Activated gamma-delta T cell treated with anti-CD3 and anti-CD28 coated beads, Interleukin-2, amount 50 U/mL, for 16 hours (primary cell): ENCODE results near the gene PET100.
"Not testable (repeated sequence)": the region's sequence is repeated elsewhere in the genome, so short reads cannot be mapped to it uniquely, and the experiment has no call there.

Source experiments
- DNase-seq: peaks from one replicate; pipeline ENCODE4 v3.0.0-alpha.2; 2020; ENCODE audit warnings: low read depth

Gene PET100

DNA sequence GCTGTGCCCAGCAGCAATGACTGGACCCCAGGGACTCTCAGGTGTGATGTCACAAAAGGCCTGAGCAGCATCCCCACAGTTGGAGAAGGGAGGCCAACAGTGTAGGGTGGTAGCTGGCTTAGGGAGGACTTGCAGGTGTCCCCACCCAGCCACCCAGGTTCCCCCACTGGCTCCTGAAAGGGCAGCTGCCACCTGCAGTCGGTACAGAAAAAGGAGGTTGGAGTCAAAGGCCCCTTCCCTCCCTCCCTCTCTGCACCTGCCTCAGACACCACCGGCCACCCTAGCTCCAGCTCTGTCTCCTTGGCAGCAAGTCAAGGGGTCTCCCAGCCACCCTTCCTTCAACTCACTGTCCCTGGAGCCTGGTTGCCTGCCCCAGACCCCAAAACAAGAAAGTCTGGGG lies 4.1 kb downstream of the PET100 start, which contains the start of gene PCP2:
Gene PCP2, minus strand, starts transcription at position 22 of the 400 bp plus-strand sequence. CDS start 262 bp downstream, outside the sequence.
- DNase-seq, result no peak

DNA sequence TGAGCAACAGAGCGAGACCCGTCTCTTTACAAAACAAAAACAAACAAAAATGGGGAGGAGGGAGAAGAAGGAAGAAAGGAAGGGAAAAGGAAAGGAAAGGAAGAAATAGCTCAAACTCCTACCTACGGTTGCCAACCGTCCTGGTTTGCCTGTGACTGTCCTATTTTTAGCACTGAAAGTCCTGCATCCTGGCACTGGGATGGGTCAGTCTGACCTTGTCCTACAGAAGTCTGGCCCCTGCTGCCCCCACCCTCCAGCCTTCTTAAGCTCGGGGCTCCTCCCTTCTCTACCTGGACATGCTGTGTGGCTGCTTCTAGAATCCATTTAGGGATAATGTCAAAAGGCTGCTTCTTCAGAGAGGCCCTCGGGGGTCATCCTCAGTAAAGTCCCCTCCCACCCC lies 6.1 kb downstream of the PET100 start:
- no peak for DNase-seq

GRCh38 chr19:7636317-7636690 lies 6.7 kb downstream of the PET100 start:
- no peak for DNase-seq

DNA sequence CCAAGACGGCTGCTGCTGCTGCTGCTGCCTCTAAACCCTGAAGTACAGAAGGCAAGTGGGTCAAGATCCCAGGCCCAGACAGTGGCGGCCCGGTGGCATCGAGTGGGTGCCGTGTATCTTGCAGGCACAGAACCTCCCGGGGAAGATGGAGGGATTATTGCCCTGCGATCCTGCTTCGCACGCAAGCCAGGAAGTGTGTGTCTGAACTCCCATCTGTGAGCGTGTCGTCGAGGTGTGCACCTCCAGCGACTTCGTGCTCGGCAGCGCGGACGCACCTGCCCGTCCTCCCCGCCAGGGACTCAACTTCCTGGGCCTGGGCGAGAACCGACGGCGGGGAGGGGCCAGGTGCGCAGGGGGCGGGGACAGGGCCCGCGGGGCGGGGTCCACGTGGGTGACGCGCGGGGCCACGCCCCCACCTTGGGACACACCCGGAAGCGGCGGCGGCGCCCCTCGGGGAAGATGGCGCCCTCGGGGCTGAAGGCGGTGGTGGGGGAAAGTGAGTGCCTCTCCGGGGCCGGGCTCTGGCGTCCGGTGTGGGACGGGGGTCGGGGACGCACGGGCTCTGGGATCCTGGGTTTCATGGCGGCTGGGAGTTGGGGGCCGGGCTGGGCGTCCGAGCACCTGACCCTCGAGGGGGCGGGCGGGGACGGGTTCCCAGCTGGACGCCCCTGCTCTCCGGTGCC lies 7.2 kb downstream of the PET100 start, which contains the start of gene STXBP2:
Gene STXBP2, plus strand, starts transcription at position 420 of the 683 bp plus-strand sequence. Its CDS starts 40 bp downstream, at position 460.
- peak; percentile 92 for DNase-seq

DNA sequence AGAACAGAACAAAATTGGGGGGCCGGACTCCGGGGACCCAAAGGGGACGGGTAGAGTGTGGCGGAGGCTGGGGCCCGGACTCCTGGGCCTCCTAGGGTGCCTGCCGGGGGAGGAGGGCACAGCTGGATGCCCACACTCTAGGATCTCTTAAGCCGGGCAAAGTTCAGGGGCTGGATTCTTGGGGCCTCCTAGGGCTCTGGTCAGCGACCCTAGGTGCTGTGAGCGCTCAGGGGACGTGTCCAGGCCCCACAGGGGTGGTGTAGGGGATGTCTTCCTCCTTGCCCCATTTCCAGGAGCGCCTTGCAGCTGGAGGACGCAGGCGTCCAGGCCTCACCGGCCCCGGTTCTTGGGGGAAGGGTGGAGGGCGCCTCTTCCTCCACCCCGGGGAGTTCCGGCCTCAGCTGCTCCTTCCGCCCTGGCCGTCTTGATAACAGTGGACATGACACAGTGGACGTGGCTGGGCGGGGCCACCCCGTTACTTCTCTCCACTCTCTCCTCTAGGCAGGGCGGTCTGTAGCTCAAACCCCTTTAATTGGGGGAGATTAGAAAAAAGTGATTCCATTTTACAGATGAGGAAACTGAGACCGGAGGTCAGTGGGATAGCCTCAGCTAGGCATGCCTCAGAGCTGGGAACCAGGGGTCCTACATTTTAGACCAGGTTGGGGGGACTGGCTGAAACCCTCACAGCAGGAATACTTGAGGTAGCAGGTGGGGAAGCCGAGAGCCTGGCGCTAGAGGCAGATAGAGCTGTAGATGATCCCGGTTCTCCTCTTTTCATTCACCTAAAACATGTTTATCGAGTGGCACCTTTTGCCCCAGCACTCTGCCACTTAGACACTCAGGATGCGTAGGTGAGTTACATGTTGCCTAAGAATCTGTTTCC lies 8.0 kb downstream of the PET100 start:
- no peak for DNase-seq

DNA sequence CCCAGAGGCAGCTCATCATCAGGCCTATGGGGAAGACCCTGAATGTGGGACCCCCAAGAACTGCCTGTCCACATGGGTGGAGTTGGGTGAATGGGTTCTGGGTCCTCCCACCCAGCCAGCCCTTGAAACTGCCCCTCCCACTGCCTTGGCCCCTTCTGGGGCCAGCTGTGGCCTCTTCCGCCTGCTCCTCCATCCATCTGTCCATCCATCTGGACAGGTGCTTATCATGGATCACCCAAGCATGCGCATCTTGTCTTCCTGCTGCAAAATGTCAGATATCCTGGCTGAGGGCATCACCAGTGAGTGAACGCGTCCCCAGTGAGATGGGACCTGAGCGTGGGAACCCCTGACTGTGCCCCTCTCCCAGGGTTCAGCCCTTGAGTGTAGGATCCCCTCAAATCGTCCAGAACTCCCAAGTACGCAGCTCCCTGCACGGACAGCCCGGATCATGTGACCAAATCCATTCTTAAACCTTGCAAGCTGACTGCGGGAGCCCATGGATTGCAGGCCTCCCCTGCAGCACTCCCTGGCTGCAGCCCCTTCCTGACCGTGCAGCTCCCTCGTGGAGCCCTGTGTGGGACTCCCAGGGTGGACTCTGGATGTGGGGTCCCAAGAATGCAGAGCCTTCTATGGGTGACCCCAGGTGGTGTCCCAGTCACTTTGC lies 9.3 kb downstream of the PET100 start:
- DNase-seq, result no peak

- DNase-seq, result no peak
Measured at GRCh38 chr19:7639863-7640348, 10.3 kb downstream of the PET100 start.

GRCh38 chr19:7640803-7641202 lies 11.2 kb downstream of the PET100 start:
- no peak for DNase-seq

DNA sequence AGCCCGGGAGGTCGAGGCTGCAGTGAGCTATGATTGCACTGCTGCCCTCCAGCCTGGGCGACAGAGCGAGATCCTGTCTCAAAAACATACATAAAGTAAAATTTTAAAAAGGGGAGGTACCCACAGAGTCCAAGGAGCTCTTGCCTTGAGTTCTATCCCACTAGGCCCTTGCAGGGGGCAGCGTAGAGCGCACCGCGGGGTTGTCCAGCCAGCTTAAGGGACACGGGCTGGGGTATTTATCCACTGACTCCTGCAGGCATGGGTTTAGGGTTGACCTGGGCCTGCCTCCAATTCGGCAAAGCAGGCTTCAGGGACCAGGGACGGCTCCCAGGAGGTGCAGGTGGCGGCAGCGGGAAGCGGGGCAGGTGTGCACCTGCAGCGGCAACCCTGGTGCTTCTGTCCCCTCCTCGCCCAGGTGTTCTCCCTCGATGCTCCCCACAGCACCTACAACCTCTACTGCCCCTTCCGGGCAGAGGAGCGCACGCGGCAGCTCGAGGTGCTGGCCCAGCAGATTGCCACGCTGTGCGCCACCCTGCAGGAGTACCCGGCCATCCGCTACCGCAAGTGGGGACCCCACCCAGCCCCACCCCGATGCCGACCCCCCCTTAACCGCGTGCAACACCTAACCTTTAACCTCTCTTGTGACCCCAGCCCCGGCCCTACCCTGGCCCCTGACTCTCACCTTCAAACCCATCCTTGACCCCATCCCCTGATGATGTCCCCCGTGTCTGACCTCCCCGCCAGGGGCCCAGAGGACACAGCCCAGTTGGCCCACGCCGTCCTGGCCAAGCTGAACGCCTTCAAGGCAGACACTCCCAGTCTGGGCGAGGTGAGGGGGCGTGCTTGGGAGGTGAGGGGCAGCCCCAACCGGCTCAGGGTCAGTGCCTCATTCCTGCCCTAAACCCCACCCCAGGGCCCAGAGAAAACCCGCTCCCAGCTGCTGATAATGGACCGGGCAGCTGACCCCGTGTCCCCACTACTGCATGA lies 12.0 kb downstream of the PET100 start:
- DNase-seq, result no peak

DNA sequence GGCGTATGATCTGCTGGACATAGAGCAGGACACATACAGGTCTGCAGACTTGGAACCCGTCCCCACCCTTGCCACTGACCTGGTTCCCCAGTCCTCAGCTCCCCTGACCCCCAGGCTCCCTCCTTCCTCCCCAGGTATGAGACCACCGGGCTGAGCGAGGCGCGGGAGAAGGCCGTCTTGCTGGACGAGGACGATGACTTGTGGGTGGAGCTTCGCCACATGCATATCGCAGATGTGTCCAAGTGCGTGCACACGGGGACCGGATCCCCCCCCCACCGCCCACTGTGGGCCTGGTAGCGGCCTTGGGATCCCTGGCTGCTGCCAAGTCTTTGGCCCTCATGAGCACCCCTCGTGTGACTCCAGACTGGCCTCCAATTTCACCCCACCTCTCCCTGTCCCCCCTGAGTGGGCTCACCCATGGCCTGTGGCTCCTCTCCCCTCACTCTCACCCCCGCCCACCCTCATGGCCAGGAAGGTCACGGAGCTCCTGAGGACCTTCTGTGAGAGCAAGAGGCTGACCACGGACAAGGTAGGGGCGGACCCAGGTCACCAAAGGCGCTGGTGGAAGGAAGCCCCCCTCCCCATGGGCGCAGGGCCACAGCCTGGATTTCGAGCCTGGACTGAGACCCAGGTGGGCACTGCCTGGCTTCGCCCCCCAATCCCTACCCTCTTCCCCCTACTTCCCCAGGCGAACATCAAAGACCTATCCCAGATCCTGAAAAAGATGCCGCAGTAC lies 12.9 kb downstream of the PET100 start:
- DNase-seq, result no peak

- DNase-seq, result no peak
Measured at GRCh38 chr19:7643031-7643415, 13.4 kb downstream of the PET100 start.

GRCh38 chr19:7643629-7644549 lies 14.3 kb downstream of the PET100 start:
- DNase-seq, result not testable (repeated sequence)

- DNase-seq, result no peak
Measured at GRCh38 chr19:7644550-7644877, 14.9 kb downstream of the PET100 start.

GRCh38 chr19:7645163-7645562 lies 15.6 kb downstream of the PET100 start:
- DNase-seq, result no peak

DNA sequence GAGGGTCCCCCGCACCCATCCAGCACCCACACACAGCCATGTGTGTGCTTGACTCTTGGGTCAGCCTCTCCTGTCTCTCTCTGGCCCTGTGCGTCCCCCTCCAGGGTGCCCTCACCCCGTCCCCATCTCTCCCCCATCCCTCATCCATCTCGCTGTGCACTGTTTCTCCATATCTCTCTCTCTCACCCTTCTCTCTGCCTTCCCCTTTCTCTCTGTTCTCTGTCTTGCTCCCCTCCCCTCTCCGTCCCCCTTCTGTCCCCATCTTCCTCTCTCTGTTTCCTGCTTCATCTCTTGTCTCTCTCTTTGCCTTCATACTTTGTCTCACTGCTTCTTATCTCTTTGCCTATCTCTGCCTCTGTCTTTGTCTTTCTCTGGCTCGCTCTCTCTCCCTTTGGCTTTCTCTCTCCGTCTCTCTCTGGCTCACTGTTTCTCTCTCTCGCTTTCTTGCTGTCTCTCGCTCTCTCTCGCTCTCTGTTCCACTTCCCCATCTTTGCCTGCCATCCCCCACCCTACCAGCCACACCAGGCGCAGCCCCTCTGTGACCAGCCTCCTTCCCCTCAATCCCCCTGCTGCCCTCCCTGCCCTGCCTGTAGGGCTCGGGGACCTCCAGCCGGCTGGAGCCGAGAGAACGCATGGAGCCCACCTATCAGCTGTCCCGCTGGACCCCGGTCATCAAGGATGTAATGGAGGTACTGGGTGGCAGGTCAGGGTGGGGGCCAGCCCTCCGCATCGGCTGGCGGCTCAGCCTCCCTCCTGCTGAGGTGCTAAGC lies 16.2 kb downstream of the PET100 start:
- no peak for DNase-seq

DNA sequence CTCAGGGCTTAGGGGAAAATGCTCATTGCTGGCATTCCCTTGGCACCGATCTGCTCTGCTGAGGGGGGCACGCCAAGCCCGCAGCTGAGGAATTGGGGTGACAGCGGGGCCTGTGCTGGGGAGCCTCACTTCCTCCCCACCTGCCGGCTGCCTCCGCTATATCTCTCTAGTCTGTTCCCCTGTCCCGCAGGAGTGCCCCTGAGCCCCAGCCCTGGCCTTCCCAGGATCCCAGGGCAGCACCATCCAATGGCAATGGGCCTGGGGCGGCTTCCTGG lies 16.8 kb downstream of the PET100 start:
- no peak for DNase-seq

DNA sequence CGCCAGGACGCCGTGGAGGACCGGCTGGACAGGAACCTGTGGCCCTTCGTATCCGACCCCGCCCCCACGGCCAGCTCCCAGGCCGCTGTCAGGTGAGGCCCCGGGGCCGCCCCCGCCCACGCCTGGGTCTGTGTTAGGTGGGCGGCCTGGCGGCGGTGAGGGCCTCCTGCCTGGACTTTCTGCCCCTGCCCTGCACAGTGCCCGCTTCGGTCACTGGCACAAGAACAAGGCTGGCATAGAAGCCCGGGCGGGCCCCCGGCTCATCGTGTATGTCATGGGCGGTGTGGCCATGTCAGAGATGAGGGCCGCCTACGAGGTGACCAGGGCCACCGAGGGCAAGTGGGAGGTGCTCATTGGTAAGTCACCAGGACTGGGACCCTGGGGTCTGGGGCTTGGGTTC lies 17.6 kb downstream of the PET100 start:
- no peak for DNase-seq

- no peak for DNase-seq
Measured at GRCh38 chr19:7648265-7649014, 18.8 kb downstream of the PET100 start.
